NCI-H2196 treated with DMSO at 0.1 percent for 48 hours (cell line): ENCODE measurements around the gene TPD52L1.

Source experiments
- DNase-seq: peaks from one replicate; lab custom pipeline; 2025; ENCODE audit not compliant: unreplicated experiment; lab: John Stamatoyannopoulos, UW

Gene TPD52L1

GRCh38 chr6:125207956-125208355 is 54.4 kb downstream of the TPD52L1 start:
- DNase-seq = no peak

GRCh38 chr6:125208625-125209249 is 55.2 kb downstream of the TPD52L1 start:
- DNase-seq = no peak

DNA sequence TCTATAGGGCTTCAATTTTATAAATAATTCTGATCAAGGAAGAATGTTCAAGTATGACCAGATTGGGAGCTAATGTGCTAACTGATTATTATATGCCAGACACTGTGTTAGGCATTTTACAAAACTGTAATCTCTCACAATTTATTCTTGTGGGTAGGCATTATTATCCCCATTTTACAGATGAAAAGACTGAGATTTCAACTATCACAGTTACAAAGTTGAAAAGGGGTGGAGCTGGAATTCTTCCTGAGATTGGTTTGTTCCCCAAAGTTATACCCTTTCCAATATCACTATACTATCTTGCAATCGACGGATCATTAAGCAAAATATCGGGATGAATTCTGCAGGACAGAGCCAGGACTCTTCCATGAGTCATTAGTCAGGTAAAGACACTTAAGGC is 57.1 kb downstream of the TPD52L1 start:
- no peak for DNase-seq

DNA sequence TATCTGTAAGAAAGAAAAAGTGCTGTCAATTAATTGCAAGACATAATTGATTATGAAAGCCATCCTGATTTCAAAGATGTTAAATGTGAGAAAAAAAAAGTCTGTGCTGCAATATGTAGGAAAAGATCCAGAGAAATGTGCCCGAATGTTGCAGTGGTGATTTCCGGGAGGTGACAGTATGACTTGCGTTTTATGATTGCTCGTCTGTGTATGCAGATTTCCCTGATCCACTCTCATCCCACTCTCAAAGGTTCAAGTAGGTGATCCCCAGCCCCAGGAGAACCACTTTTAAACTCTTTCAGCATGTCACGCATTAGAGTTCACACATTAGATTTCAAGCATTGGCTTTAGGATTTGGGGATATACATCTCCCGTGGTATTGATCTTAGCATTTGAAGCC is 57.8 kb downstream of the TPD52L1 start:
- DNase-seq = no peak

DNA sequence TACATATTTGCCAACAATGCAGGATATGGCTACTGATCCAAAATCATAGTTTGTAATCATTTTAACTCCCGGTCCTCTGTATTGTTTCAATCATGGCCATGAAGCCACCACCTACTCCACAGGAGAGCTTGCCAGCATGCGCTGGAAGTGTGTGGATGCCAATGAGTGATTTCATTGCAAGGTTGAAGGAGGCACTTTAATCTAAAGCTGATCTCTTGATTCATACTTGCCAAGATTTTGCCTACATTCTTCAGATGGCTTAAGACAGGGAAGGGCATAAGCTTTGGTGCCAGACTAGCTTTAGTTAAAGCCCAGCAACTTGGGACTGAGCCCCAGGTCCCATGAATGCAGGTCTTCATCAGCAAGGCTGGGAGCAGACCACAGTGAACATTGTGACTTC is 58.8 kb downstream of the TPD52L1 start:
- DNase-seq = no peak

GRCh38 chr6:125213939-125214338 is 60.4 kb downstream of the TPD52L1 start:
- no peak for DNase-seq

DNA sequence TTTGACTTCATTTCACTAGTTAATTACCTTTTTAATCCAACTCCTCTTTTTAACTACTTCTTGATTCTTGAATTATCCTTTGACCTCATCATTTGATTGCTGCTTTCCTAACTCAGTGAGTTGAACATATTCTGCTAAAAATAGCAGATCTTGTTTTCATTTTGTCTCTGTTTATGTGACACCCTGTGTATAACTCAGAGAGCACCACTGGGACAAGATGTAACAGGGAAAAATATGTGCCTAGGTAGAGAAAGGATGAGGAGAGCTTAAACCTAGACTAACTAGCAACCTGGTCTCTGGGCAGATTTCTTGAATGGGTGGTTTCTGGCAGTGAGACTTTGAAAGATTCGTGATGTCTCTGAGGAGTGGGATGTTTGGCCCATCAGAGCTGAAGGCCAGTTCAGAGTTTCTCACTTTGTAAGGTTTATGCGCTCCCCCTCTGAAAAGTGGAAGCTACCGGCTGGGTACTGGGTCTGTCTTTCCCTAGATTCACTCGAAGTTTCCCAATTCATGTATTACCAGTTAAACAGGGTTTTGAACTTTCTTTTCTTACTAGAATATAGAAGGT is 61.8 kb downstream of the TPD52L1 start:
- no peak for DNase-seq

DNA sequence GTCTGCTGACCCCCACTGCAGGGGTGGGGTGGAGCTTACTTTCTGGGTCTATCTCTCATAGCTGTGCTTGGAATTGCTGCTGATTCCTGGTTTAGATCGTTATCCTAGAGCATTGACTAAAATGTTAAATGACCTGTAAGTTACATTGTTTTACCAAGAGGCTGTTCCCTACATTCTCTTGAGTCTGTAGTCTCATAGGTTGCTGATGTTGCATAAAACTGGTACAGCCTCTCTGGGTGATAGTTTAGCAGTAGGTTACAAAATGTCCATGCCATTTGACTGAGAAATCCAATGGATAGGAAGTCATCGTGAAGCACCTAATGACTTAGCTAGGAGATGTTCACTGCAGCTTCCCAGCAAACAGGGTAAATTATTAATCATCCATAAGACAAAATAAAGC is 62.4 kb downstream of the TPD52L1 start:
- no peak for DNase-seq

- DNase-seq = no peak
Measured at GRCh38 chr6:125217369-125217768, 63.8 kb downstream of the TPD52L1 start.

DNA sequence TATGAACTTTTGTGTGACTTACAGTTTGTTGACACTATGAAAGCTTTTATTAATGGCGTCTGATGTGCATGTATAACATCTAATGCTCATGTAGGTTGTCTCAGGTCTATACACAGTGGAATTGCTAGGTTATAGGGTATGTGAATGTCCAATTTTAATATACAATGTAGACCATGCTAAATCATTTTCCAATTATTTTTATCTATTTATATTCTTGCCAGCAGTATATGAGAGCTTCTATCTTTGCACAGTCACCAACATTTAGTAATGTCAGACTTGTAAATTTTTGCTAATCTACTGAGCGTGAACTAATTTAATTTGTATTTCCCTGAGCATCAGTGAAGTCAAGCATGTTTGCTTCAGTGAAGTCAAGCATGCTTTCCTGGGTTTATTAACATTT is 64.4 kb downstream of the TPD52L1 start:
- no peak for DNase-seq

- DNase-seq = no peak
Measured at GRCh38 chr6:125219361-125219895, 65.9 kb downstream of the TPD52L1 start.

DNA sequence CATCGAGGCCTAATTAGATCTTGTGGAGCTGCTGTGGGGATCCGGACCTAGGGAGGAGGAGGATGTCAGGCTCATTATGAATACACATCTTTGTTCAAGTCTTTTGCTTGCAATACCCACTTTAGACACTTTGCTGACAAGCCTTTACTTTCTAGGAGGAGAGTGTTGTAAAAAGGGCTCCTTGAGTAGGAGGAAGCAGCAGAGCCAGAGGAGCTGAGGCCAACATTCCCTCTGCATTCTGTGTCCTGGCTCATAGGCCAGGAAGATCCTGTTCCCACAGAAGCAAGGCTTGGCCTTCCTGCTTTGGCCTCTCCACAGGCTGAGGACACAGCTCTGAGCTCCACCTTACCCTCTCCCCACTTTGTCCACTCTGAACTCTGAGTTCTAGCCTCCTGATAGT is 67.1 kb downstream of the TPD52L1 start:
- no peak for DNase-seq

- DNase-seq = no peak
Measured at GRCh38 chr6:125222531-125223455, 69.2 kb downstream of the TPD52L1 start.

- no peak for DNase-seq
Measured at GRCh38 chr6:125224231-125224861, 70.8 kb downstream of the TPD52L1 start.

DNA sequence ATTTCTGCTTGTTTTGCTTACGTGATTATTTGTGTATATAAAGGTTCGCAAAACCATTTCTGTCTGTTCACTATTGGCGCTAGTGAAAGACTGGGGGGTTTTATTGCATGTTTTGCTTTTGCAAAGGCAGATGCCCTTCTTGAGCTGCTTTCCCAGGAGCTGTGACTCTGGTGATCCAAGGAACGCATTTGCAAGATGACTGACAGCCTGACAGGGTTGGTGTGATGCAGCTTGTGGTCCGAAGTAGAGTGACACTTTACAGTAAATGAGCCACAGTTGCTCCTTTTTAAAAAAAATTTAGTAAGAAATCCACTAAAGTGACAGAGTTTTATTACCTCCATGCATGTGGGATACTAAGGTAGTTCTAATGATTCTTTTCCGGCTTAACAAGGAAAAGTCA is 73.7 kb downstream of the TPD52L1 start:
- no peak for DNase-seq

DNA sequence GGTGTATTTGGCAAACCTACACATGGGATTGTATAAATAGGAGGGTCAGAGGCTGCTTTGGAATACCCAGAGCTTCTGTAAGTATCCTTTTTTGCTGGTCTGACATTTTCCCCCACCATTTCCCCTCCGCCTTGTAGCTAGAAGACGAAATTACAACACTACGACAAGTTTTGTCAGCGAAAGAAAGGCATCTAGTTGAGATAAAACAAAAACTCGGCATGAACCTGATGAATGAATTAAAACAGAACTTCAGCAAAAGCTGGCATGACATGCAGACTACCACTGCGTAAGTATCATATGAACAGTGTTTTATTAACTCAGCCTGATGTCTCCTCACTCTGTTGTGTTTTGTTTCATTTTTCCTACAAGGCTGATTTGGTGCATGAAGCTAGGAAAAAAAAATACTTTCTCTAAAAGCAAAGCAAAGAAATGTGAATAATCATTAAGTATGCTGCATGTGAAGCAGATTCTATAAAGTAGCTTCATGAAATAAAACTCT is 75.5 kb downstream of the TPD52L1 start:
- no peak for DNase-seq

GRCh38 chr6:125230674-125231073 is 77.1 kb downstream of the TPD52L1 start:
- no peak for DNase-seq

DNA sequence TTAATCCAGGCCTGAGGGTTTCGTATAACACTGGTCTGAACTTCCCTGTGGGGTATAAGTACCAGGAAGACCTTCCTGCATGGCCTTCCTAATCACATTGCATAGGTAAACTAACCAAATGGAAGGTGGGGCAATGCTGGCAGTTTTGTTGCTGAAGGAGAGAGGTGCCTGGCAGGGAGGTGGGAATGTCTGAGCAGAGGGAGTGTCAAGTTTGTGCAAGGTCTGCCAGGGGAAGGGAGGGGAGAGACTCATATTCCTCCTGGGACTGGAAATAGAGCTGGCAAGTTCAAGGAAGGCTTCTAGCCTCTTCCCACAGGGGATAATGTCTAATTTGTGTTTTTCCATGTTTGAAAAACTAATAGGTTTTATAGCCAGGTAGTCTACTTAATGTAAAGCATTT is 77.6 kb downstream of the TPD52L1 start:
- no peak for DNase-seq

DNA sequence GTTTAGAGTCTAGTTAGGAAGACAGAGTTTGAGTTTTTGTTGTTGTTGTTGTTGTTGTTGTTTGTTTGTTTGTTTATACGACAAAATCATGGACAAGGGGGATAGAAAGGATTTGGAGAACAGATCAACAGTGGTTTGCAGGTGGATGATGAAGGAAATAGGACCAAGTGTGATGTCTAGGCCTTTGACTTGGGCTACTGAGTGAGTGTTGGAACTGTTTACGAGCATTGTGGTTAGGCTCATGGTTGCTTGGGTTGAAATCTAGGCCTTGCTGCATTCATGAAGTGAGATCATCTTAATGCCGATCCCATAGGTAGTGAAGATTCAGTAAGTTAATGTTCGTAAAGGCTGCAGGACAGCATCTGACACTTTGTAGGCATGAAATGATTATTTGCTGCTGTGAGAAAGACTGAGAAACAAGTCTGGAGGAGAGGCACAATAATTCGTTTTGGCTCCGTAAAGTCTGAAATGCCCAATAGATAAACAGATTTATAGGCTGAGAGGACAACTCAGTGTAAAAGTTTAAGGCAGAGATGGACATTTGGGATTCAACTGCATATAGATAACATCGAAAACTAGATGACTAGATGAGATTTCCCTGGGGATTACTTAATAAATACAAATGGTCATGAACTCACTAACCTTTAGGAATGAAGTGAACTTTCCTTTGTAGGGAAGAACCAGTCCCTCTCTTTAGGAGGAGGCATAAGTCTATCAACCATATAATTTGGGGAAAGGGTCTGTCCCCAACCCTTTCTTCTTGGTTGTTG is 78.2 kb downstream of the TPD52L1 start:
- no peak for DNase-seq

- DNase-seq = no peak
Measured at GRCh38 chr6:125232466-125232865, 78.9 kb downstream of the TPD52L1 start.

DNA sequence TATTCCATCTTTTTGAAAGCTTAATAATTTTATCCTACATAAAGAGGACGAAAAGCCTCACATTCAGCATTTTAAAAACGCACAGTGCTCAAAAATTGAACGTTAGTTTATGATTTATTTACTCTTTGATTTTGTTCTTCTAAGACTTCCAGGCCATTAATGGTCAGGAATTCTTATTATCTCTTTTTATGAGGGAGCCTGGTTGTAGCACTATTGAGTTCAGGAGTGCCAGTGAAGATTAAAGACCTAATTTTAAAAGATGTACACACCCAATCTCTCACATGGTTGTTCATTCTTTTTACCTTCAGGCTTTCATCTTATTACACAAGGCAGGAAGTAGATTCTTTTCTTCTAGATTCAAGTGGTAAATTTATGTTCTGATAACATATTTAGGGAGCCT is 79.6 kb downstream of the TPD52L1 start:
- no peak for DNase-seq
